A673 (cell line): ENCODE measurements around the gene MYLK.

Source experiments
- CTCF ChIP-seq: fragments of 300-800, 200-600 bp; sonication (generic); conservative IDR thresholded peaks from 2 replicates; pipeline ENCODE4 v1.5.1; 2017; ENCODE audit warnings: low read depth, mild to moderate bottlenecking, antibody characterized with exemption, low read length, moderate library complexity, mixed read lengths
- EZH2 ChIP-seq: fragments of 200-600 bp; sonication (generic); IDR thresholded peaks from 2 replicates; pipeline ENCODE4 v1.6.1; 2017; ENCODE audit warnings: borderline replicate concordance, low read depth, mild to moderate bottlenecking, mixed read lengths, antibody characterized with exemption, low read length; ENCODE audit not compliant: poor library complexity, severe bottlenecking

GRCh38 chr3:123798550-123798949 lies 85.6 kb downstream of the MYLK start:
- TF ChIP-seq CTCF (no peak), EZH2 (no peak)
